Activated CD8-positive, alpha-beta memory T cell treated with anti-CD3 and anti-CD28 coated beads, Interleukin-2, amount 50 U/mL, for 4 hours (primary cell): ENCODE results near the gene MAZ.

Experiments
- DNase-seq: peaks from one replicate; pipeline ENCODE4 v3.0.0-alpha.2; 2020

MAZ gene

DNA sequence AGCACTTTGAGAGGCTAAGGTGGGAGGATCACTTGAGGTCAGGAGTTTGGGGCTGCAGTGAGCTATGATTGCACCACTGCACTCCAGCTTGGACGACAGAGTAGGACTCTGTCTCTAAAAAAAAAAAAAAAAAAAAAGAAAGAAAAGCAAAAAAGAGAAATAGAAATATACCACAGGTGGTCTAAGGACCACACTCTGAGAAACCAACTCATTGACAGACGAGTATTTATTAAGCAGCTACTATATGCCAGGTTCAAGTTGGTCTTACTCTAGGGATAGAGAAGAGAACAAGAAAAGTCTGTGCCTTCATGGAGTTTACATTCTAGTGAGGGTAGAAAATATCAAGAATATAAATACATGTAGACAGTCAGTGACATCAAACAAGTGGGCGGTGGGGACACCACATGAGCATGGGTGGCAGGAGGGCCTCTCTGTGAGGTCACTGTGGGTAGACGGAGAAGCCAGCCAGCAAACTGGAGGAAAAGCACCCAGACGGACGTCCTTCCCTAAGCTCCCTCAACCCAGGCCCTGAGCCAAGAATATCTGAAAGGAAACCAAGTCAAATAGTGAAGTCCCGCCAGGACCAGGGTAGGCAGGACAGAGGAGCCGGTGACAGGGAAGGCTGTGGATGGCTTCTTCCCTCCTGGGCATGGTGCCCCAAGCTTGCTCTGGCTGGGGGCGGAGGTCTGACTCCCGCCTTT, 52.0 kb downstream of the MAZ start:
- DNase-seq: no peak

DNA sequence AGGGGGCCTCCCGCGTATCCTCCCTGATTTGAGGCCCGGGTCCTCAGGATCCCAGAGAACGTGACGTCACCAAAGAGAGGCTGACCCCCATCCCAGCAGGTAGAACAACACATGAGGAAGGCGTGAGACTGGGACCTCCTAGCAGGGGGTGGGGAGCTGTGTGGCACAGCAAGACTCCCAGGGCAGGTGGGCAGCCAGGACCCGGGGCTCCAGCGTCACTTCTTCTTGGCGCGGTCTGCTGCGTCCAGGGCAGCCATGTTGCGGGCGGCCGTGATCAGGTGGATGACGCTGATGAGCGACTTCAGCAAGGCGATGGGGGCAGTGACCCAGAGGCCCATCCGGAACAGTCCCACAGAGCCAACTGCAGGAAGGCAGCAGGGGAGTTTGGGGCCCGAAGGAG, 52.6 kb downstream of the MAZ start:
- no peak for DNase-seq

DNA sequence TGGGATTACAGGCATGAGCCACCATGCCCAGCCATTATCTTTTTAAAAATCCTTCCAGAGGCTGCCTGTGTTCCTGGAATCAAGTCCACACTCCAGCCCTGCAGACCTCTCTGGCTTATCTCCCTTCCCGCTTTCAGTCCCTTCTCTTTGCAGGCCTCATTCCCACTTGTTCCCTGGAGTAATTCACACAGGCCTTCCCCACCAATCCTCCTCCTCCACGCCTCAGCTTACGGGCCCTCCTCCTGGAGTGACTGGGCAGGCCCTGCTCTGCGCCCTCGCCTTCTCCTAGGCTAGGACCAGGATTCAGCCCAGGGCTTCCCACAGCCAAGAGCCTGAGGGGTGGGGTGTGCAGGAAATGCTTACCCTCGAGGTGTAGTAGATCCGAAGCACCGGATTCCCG, 53.9 kb downstream of the MAZ start:
- no peak for DNase-seq
